ENCODE data around the gene HHAT.

- TF ChIP-seq, protein P1, sequence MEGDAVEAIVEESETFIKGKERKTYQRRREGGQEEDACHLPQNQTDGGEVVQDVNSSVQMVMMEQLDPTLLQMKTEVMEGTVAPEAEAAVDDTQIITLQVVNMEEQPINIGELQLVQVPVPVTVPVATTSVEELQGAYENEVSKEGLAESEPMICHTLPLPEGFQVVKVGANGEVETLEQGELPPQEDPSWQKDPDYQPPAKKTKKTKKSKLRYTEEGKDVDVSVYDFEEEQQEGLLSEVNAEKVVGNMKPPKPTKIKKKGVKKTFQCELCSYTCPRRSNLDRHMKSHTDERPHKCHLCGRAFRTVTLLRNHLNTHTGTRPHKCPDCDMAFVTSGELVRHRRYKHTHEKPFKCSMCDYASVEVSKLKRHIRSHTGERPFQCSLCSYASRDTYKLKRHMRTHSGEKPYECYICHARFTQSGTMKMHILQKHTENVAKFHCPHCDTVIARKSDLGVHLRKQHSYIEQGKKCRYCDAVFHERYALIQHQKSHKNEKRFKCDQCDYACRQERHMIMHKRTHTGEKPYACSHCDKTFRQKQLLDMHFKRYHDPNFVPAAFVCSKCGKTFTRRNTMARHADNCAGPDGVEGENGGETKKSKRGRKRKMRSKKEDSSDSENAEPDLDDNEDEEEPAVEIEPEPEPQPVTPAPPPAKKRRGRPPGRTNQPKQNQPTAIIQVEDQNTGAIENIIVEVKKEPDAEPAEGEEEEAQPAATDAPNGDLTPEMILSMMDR (IDR thresholded peaks at IDR 0.05; ENCODE audit: low read depth, low read length): no peak
- TF ChIP-seq POLR2A (IDR thresholded peaks at IDR 0.05; ENCODE audit: extremely low read depth, insufficient read length): no peak
Observed at GRCh38 chr1:210723646-210724045, 394.9 kb downstream of the HHAT start.
